Jurkat, Clone E6-1 (cell line): ENCODE measurements around the gene RGS6.
A peak's percentile ranks its signal among the peaks of the same experiment; 100 is the strongest.

ENCODE experiments used
- DNase-seq: peaks from one replicate; pipeline ENCODE4 v3.0.0-alpha.2; 2011; ENCODE audit warnings: low read depth, low spot score
- H3K4me3 ChIP-seq: 2 replicates; pipeline ENCODE4 v1.5.1; 2011; ENCODE audit warnings: mild to moderate bottlenecking, low read length, control low read depth, moderate library complexity

Gene RGS6

DNA sequence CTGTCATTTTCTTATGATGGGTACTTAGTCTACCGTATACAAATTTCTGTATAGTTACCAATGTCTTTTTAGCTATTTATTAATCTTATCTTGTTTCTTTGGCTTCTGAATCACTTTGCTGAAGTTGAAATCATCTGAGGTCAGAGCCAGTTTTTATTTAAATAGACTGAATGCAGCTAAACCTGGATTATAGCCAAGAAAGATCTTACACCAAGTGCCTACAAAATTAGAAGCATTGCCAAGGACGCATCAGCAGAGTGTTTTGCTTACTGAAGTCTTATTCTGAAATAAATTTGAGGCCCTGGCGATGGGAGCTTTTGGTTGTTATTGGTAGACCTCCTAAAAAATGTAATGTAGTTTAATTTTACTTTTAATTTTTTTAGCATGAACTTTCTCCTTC, 128.2 kb downstream of the RGS6 start:
- H3K4me3 ChIP-seq, result no peak overlapping the region
- no peak for DNase-seq

DNA sequence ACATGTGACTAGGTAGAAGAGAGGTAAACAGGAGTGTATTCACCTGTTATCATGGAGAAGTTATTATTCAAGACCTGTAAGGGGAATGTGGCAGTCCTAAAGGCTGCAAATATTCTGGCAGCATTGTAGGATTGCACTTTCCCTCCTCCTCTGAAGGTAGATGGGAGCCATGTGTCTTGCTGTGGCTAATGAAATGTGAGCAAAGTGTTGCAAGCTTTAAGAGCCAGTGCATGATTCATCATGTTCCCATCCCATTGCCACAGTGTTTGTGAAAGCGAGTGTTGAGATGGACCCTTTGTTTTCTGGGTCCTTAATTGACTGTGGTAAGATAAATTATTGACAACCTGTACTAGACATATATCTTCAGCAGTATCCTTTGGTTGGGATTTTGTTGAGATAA, 128.7 kb downstream of the RGS6 start:
- no peak overlapping the region for H3K4me3 ChIP-seq
- no peak for DNase-seq

DNA sequence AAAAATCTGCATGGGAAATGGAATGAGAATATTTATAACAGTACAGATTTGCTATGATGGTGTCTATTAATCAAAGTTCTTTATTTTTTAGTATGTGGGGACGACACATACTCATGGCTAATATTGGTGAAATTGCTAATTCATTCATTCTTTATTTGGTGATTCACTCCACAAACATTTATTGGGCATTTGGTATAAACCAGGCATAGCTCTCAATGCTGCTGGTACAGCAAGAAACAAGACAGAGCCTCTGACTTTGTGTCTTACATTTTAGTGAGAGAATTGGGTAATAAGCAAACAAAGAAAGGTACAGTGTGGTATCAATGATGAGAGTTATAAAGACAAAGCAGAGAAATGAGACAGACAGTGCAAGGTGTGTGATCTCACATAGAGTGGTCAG, 129.5 kb downstream of the RGS6 start:
- no peak for DNase-seq
- H3K4me3 ChIP-seq, result no peak overlapping the region

DNA sequence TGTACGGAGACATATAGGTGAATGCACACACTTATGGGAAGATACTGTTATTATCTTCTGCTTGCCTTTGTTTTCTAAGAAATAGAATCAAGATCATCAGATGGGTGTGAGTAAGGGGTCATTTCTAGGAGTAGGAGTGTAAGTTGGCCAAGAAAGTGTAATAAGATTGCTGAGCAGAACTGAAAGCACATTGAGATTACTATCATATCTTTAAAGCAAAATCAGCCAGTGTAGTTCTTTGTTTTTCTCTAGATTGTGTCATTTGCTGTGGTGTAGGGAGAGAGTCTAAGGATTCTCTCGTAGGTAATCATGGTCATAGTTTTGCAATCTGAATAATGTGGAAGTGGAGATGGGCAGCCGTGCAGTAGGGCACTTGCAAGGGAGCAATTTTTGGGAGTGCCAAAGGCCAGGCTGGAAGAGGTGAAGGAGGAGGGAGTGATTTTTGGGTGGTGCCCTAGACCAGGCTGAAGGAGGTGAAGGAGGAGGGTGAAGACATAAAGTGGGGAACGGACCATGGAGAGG, 131.6 kb downstream of the RGS6 start:
- DNase-seq, result no peak
- no peak overlapping the region for H3K4me3 ChIP-seq

DNA sequence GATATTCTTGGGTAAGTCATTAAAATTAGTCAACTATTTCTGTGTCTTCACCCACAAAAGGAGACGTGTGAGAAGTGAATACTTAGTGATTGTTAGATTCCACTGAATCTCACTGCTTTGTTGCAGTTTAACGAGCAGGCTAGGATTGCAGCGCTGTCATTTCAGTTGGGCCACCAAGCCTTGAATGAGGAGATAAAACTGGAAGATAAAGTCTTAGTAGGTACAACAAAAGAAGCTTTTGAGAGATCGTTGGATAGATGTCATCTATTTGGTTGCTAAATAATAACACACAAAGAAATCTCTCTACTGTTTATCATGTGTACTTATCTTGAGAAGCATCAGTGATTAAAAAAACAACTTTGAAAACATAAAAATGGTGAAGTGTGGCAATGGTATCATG, 132.3 kb downstream of the RGS6 start:
- peak; percentile 17 for DNase-seq
- H3K4me3 ChIP-seq, result no peak overlapping the region

DNA sequence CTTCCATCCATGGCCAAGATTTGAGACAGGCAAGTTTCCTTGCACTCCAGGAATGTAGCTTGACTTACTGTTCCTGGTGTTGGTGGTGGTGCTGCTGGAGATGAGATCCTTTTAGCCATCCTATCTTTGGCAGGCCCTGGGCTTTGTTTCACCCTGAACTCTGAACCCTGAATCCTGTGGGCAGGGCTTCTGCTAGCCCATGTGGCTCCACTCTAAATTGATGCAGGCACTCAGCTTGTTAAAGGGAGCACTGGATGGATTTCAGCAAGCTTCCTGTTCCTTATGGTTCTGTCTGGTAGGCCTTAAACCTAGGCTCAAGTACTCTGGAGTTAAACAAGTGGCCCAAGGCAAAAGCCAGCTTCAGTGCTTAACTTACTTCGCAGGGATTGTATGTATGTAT, 138.2 kb downstream of the RGS6 start:
- DNase-seq, result no peak
- no peak overlapping the region for H3K4me3 ChIP-seq

DNA sequence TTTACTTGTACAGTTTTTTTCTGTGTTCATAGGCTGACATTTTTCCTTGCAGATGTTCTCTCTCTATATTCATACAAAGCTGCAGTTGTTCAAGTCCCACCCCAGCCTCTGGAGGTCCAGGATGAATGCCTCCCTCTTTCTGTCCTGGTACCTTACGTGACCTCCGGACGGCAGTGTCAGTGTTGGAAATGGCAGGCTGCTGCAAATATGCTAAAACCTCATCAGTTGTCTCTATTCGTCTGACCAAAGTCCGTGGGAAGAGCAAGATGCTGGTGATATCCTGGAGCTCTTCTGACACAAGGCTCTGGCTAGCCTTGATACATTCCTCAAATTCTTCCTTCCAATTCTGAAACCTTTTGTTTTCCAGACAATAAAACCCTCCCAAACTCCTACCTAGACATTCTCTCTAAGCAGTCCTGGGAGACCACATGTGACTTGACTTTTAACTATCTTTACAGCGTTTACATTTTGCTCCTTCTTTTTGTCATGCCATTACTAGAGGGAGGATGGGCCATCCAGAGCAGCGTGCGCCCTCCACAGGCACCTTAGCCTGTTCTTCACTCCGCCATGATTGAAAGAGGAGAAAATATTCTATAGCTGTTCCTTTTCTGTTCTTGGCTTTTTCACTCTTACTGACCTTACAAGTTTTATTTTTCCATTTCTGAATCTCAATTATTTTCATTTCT, 143.6 kb downstream of the RGS6 start:
- no peak overlapping the region for H3K4me3 ChIP-seq
- no peak for DNase-seq

DNA sequence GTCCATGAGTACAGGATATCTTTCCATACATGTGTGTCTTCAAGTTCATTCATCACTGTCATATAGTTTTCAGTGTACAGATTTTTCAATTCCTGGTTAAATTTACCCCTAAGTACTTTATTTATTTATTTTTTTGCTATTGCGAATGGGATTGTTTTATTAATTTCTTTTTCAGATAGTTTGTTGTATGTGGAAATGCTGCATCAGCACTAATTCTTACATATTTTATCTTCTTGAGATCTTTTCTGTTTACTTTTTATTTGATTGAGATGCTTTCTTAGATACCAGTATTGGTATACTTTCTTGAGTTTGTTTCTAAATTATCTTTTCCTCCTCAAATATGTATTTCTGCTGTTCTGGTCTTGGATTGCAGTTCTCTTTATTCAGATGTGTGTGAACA, 148.9 kb downstream of the RGS6 start:
- H3K4me3 ChIP-seq, result no peak overlapping the region
- no peak for DNase-seq

DNA sequence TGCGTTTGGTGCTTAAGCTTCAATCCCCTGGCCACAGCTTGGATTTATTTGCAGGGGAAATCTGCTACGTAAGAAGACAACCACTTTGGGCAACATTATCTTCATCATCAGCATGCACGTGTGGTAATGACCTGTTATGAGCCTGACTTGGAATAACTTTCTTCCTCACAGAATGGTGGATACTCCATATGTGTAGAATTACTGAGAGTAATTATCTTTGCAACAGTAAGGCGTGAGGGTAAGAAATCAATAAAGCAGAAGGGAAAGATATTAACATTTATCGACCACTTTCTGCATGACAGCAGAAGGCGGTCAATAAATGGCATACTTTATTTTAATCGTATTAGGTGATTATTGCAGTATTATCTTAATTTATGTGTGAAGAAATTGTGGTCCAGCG, 152.7 kb downstream of the RGS6 start:
- H3K4me3 ChIP-seq, result no peak overlapping the region
- DNase-seq, result no peak

DNA sequence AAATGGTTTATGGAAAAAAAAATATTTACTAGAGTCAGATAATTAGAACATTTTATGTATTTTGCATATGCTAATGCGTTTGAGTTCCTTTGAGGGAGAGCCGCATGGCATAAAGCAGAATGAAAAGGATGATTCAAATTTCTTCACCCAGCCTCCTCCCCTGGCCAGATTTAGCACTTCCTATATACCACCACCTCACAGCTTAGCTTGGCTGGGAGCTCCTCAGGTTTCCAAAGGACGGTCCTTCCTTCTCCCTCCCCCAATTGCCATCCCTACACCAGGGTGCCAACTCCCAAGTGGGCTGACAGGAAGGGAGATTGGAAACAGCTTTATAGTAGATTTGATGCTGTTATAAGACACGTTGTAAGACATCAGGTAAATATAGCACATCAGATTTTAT, 157.4 kb downstream of the RGS6 start:
- DNase-seq, result no peak
- H3K4me3 ChIP-seq, result no peak overlapping the region

DNA sequence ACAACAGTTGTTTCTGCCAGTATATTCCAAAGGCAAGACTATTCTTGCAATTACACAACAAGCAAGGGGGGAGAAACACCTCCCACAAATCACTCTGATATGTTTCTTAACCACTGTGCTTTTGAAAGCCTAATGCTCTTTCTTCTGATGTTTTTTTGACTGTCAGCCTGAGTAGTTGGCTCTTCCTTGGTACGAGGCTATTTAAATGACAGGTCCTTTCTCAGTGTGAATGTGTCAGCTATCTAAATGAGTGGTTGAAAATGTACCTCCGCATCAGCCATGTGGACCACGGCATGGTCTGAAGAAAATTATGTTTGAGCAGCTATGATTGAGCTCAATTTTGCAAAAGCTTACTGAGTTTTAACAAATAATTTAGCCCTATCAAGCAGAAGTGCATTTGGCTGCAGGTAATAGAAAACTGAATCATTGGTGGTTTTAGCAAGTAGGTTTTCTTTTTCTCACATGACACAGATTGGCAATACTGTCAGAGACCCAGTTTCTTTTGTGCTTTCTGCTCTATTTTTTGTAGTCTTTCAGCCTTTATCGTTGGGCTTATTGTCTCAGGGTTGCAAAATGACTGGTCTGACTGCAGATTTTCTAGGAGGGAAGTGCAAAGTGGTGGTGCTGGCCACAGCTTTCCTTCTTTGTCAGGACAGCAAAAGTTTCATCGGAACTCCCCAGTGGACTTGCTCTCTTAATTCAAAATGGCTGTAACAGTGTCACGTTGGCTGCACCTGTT, 162.8 kb downstream of the RGS6 start:
- no peak for DNase-seq
- no peak overlapping the region for H3K4me3 ChIP-seq

DNA sequence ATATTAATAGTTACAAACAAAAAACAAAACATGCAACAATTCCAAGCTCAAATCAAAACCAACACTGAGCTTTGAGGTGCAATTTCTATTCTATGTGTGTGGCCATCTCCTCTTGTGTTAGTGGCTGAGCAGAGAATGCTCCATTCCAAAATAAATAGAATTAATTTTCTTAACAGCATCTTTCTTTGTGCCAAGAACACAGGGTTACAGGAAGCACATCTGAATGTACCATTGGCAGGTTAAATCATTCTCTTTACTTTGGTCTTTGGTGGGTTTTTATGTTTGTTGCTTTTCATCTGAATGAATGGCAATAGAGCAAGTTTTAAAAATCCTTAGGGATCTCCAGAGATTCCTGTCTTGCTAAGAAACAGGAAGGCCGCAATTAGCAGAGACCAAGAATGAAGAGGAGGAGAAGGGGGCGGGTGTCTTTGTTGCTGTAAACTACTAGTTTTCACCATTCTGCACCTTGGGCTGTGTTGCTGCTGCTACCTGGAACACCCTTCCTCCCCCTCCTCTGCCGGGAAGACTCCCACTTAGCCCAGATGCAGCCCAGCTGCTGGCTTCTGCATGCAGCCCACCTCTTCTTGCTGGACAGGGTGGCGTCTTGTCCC, 165.0 kb downstream of the RGS6 start:
- no peak for DNase-seq
- H3K4me3 ChIP-seq, result no peak overlapping the region

DNA sequence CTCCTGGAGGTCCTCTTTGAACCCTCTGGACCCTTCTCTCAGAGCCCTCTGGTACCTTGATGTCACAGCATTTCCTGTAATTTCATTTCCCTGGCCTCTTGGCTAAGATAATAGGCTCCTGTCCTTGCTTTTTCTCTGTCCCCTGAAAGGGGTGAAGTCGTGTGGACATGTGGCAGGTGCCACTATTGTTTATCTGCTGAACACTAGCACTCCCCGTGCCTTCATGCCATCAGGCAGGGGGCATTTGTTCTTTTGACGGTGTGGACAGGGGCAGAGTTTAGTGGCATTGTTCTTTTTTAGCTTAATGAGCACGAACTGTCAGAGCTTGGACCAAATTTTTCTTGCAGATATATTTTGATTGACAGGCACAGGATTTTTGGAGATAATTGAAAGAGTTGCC, 166.0 kb downstream of the RGS6 start:
- DNase-seq, result no peak
- H3K4me3 ChIP-seq, result no peak overlapping the region

DNA sequence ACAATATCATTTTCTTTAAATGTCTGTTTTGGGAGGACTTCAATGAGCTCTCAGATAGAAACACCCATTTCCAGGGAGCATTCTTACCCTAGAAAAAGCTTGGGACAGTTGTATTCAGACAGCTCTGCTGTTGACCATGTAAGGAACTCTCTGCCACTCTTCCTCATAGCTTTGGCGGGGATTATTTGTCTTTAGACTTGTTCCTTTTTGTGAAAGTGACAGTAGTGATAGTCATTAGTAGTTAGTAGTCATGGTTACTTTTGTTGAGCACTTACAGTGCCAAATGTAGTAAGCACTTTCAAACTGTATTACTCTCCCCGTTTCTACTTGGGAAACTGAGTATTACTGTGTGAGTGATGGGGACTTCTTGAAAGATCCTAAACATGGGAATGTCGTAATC, 167.3 kb downstream of the RGS6 start:
- no peak for DNase-seq
- H3K4me3 ChIP-seq, result no peak overlapping the region

DNA sequence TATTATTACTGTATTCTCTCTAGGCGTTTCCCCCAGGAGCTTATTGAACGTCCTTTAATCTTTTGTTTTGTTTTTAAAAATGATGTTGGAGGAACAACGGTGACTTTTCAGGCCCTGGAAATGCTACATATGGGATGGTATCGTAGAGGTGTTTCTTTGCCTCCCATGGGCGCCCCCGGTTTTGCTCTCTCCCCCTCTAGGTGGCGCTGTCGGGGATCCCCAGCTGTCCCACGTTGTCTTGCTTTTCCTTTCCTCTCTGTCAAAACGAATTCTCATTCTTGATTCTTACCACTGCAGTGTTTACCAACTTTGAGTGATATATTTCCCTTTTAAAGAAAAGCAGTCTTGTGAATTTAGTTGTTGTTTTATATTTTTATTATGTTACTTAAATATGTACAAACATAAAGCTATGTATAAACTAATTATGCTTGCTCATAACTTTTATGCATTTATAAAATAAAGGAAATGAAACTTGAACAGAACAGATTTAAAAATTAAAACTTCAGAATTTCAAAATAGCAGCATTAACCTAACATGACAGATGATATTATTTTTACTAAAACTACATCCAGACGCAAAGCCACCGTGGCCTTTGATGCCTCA, 171.9 kb downstream of the RGS6 start:
- no peak overlapping the region for H3K4me3 ChIP-seq
- DNase-seq, result peak; percentile 26

DNA sequence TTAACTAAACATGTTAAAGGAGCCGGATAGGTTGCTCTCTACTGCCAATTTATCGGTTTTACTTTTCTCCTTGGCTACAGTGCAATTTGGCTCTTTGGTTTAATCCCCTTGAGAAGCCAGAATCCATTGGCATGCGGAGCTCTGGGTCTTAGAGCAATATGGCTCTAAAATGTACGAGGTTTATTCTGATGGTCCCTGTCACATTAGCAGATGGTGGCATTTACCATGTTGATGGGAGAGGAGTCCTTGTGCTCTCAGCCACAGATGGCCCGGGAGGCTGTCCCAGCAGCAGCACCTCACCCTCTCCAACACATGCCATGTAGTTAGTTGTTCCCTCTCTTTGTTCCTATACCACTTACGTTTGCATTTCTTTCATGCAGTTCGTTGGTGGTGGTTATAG, 179.7 kb downstream of the RGS6 start:
- DNase-seq, result no peak

DNA sequence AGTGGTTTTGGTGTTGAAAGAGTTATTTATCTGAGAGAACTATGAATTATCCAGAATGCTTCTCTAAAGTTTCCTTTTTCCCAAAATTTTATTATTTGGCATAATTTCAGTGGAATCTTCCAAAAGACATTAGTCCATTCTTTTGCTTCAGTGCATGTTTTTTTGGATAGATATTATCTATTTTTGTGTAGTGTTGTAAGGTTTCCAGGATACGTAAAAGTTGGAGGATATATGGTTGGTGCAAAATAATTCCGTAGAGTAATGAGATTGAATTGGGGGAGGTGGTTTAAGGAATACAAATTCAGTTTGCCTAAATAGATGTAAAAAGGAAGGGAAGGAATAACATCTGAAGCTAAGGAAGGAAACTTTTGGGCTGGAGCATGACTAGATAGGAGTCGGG, 186.6 kb downstream of the RGS6 start:
- H3K4me3 ChIP-seq, result no peak overlapping the region
- DNase-seq, result no peak

More for the DNA sequence above, 179.7 kb downstream of the RGS6 start:
- no peak overlapping the region for H3K4me3 ChIP-seq

DNA sequence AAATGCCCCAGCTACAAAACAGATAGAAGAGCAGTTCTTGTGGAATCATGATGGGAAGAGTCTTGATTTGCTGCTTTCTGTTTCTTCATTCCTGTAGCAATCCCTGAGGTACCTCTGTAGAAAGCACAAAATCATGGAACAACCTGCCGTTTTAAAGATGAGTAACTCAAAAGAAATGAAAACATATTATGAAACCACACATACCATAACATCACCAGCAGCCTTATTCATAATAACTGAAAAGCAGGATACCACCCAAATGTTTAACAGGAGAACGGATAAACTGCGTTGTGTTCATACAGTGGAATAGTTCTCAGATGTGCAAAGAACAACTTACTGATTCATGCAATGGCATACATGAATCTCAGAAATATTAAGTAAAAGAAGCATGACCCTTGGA, 188.1 kb downstream of the RGS6 start:
- DNase-seq, result no peak
- no peak overlapping the region for H3K4me3 ChIP-seq

DNA sequence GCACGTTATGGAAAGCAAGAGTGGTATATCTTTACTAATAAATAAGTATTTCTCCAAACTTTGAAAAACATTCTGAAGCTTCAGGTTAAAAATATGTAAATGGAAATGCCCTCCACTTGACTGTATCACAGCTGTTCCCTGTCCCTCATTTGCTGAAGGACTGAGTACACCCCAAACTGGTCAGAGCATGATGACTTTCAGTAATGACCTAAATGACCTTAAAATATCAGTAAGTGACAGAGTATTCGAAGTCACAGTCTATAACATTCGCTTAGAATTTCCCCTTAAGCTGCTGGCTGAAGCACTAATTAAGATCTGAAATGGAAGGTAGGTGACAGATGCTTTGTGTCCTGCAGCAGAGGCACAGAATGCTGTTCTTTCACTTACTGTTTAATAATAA, 191.5 kb downstream of the RGS6 start:
- H3K4me3 ChIP-seq, result no peak overlapping the region
- no peak for DNase-seq

DNA sequence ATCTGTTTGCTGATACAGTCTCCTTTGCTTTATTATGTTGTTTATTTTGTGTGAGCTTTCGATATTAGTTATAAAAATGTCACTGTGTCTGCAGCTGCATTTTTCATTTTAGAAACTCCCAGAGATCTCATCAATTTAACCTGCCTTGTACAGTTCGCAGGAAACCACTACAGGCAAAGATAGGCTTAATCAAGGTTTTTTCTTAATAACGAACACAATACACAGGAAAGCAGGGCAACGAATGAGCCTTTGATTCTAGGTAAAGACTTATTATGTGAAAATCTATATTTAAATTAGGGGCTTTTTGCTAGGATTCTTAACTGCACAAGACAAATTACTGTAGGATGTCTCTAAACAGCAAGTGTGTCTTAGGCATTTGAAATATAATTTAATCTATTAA, 191.9 kb downstream of the RGS6 start:
- peak; percentile 45 for DNase-seq
- H3K4me3 ChIP-seq, result no peak overlapping the region
